Stimulated activated naive CD4-positive, alpha-beta T cell treated with Interleukin-2 at 50 U/mL for 16 hours (primary cell): Measurements from ENCODE around the gene KLHL41.
A peak's percentile ranks its signal among the peaks of the same experiment; 100 is the strongest.

Source experiments
- DNase-seq: peaks from one replicate; lab custom pipeline; 2025; lab: John Stamatoyannopoulos, UW

KLHL41 gene

GRCh38 chr2:169509298-169509885 lies at the start of gene KLHL41:
Gene KLHL41, plus strand, starts transcription at chr2:169509702. Its CDS starts 77 bp downstream, at chr2:169509779.
- DNase-seq, result no peak

- DNase-seq, result no peak
Observed at GRCh38 chr2:169461143-169461542, 48.4 kb upstream of the KLHL41 start.

GRCh38 chr2:169462896-169463695 lies 46.4 kb upstream of the KLHL41 start:
- DNase-seq, result no peak

- no peak for DNase-seq
Observed at GRCh38 chr2:169464466-169464865, 45.0 kb upstream of the KLHL41 start.

GRCh38 chr2:169464882-169465281 lies 44.6 kb upstream of the KLHL41 start:
- no peak for DNase-seq

- no peak for DNase-seq
Observed at GRCh38 chr2:169468841-169469240, 40.7 kb upstream of the KLHL41 start.

- DNase-seq, result no peak
Observed at GRCh38 chr2:169469952-169470572, 39.4 kb upstream of the KLHL41 start.

GRCh38 chr2:169472249-169472648 lies 37.3 kb upstream of the KLHL41 start:
- no peak for DNase-seq

GRCh38 chr2:169476459-169476858 lies 33.0 kb upstream of the KLHL41 start:
- no peak for DNase-seq

- no peak for DNase-seq
Observed at GRCh38 chr2:169478339-169478738, 31.2 kb upstream of the KLHL41 start.

- DNase-seq, result no peak
Observed at GRCh38 chr2:169478745-169479256, 30.7 kb upstream of the KLHL41 start.

- peak; percentile 69 for DNase-seq
Observed at GRCh38 chr2:169479257-169480078, 30.0 kb upstream of the KLHL41 start, which contains the start of gene BBS5. Gene BBS5, plus strand, starts transcription at chr2:169479494. Its CDS starts 60 bp downstream, at chr2:169479554.

- DNase-seq, result no peak
Observed at GRCh38 chr2:169480079-169480465, 29.4 kb upstream of the KLHL41 start.

GRCh38 chr2:169485650-169486138 lies 23.8 kb upstream of the KLHL41 start:
- DNase-seq, result no peak

- DNase-seq, result no peak
Observed at GRCh38 chr2:169486487-169486886, 23.0 kb upstream of the KLHL41 start.

- no peak for DNase-seq
Observed at GRCh38 chr2:169490834-169491233, 18.7 kb upstream of the KLHL41 start.

GRCh38 chr2:169491378-169491777 lies 18.1 kb upstream of the KLHL41 start:
- DNase-seq, result no peak

GRCh38 chr2:169493360-169493759 lies 16.1 kb upstream of the KLHL41 start:
- DNase-seq, result no peak

- DNase-seq, result no peak
Observed at GRCh38 chr2:169495310-169495928, 14.1 kb upstream of the KLHL41 start.

GRCh38 chr2:169504651-169505050 lies 4.9 kb upstream of the KLHL41 start:
- DNase-seq, result no peak

GRCh38 chr2:169507698-169508097 lies 1.8 kb upstream of the KLHL41 start:
- DNase-seq, result no peak
